Measurements from ENCODE around the gene TMEM156.

DNA sequence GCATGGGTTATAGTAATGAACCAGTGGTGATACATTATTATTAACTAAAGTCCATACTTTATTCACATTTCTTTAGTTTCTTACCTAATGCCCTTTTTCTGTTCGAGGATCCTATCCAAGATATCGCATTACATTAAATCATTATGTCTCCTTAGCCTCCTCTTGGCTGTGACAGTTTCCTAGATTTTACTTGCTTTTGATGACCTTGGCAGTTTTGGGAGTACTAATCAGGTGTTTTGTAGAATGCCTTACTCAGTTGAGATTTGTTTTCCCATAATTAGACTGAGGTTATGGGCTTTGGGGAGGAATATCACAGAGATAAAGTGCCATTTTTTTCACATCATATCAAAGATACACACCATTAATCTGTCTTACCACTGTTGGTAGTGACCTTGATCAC, 34.8 kb upstream of the TMEM156 start:
- TF ChIP-seq, protein P1, sequence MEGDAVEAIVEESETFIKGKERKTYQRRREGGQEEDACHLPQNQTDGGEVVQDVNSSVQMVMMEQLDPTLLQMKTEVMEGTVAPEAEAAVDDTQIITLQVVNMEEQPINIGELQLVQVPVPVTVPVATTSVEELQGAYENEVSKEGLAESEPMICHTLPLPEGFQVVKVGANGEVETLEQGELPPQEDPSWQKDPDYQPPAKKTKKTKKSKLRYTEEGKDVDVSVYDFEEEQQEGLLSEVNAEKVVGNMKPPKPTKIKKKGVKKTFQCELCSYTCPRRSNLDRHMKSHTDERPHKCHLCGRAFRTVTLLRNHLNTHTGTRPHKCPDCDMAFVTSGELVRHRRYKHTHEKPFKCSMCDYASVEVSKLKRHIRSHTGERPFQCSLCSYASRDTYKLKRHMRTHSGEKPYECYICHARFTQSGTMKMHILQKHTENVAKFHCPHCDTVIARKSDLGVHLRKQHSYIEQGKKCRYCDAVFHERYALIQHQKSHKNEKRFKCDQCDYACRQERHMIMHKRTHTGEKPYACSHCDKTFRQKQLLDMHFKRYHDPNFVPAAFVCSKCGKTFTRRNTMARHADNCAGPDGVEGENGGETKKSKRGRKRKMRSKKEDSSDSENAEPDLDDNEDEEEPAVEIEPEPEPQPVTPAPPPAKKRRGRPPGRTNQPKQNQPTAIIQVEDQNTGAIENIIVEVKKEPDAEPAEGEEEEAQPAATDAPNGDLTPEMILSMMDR (conservative IDR thresholded peaks at IDR 0.05; ENCODE audit: low read depth, low read length) = no peak
- no peak for TF ChIP-seq FOS (IDR thresholded peaks at IDR 0.05; ENCODE audit: low read depth, low read length)

Data from IMR-90 (cell line).